HepG2 (cell line): ENCODE results near the gene EFCAB8. TPM values are rescaled to one million over a fixed set of nuclear protein-coding genes. Genes with fewer than 3 reads are reported as not detected.

Experiments
- ASH2L ChIP-seq: fragments of 300-600, 200-600 bp; sonication (generic); IDR thresholded peaks from 2 replicates; pipeline ENCODE4 v1.7.0; 2017; ENCODE audit warnings: low read depth, mild to moderate bottlenecking, moderate library complexity, mixed read lengths, low read length; ENCODE audit not compliant: insufficient read length
- FOXK2 ChIP-seq: fragments of 450-650 bp; IDR thresholded peaks from 2 replicates; pipeline ENCODE4 v1.6.1; 2016
- HOXA7 ChIP-seq: sonication (generic); formaldehyde crosslinking; IDR thresholded peaks from 2 replicates; pipeline ENCODE4 v1.8.1; 2022; ENCODE audit warnings: mild to moderate bottlenecking, missing genetic modification reagents, moderate library complexity
- MXI1 ChIP-seq: IDR thresholded peaks from 3 replicates; pipeline ENCODE4 v1.6.1; 2012; ENCODE audit warnings: low read depth, low read length, inconsistent platforms, borderline replicate concordance
- SNRNP70 ChIP-seq: fragments of 200-400 bp; formaldehyde crosslinking; IDR thresholded peaks from 2 replicates; pipeline ENCODE4 v1.6.1; 2017; ENCODE audit warnings: mild to moderate bottlenecking, low read depth, low read length, moderate library complexity
- TEAD3 ChIP-seq: optimal IDR thresholded peaks from 2 replicates; pipeline ENCODE3; 2016; ENCODE audit warnings: borderline replicate concordance
- ZC3H4 ChIP-seq: sonication (generic); formaldehyde crosslinking; IDR thresholded peaks from 2 replicates; pipeline ENCODE4 v1.4.0; 2020; ENCODE audit warnings: missing genetic modification reagents, borderline replicate concordance
- ZFP41 ChIP-seq: sonication (generic); formaldehyde crosslinking; IDR thresholded peaks from 2 replicates; pipeline ENCODE4 v1.4.0; 2020; ENCODE audit warnings: mild to moderate bottlenecking, missing genetic modification reagents, borderline replicate concordance
- ZNF256 ChIP-seq: sonication (generic); formaldehyde crosslinking; conservative IDR thresholded peaks from 2 replicates; pipeline ENCODE4 v1.4.0; 2020; ENCODE audit warnings: missing genetic modification reagents
- ZNF282 ChIP-seq: fragments of 450-650 bp; IDR thresholded peaks from 2 replicates; pipeline ENCODE4 v1.6.1; 2018; ENCODE audit not compliant: partially characterized antibody
- ZNF432 ChIP-seq: sonication (generic); formaldehyde crosslinking; IDR thresholded peaks from 2 replicates; pipeline ENCODE4 v1.5.0; 2020; ENCODE audit warnings: missing genetic modification reagents, mild to moderate bottlenecking, borderline replicate concordance
- ZSCAN22 ChIP-seq: sonication (generic); formaldehyde crosslinking; IDR thresholded peaks from 2 replicates; pipeline ENCODE4 v1.4.0; 2020; ENCODE audit warnings: mild to moderate bottlenecking, missing genetic modification reagents
- ZSCAN31 ChIP-seq: sonication (generic); formaldehyde crosslinking; IDR thresholded peaks from 2 replicates; pipeline ENCODE4 v1.5.0; 2020; ENCODE audit warnings: low read depth, mild to moderate bottlenecking, missing genetic modification reagents
- polyA plus RNA-seq, 8 experiments: library from polyadenylated mRNA; depleted of rRNA in 3 of 8; stranded (reverse) in 7 of 8; unstranded in 1 of 8; fragments of >200 nt; fragmentation: Illumina TruSeq in 4 of 8; extraction: Trizol in 4 of 8; gene quantifications; 2 replicates each; pipeline versions ENCODE4 v1.2.1 to v1.2.3, GENCODE V29; 2011 to 2016; ENCODE audit warnings: low read depth in 4 of 8, missing spikeins in 1 of 8, mixed read lengths in 1 of 8; ENCODE audit not compliant: insufficient read depth in 1 of 8
- total RNA-seq, 5 experiments: library from RNA; depleted of rRNA; stranded (reverse); fragments of >200 nt; fragmentation: Illumina TruSeq; extraction: Trizol; gene quantifications; 2 replicates each; pipeline ENCODE4 v1.2.3, GENCODE V29; 2016; ENCODE audit warnings: low read depth in 1 of 5
- TF ChIP-seq, protein P1 (sequence below): sonication (generic); formaldehyde crosslinking; IDR thresholded peaks from 2 replicates; pipeline ENCODE4 v1.4.0; 2020; ENCODE audit warnings: missing genetic modification reagents, borderline replicate concordance
- TF ChIP-seq, protein P2 (sequence below), 2 experiments: sonication (generic) in 1 of 2; formaldehyde crosslinking in 1 of 2; IDR thresholded peaks; 2 replicates each; pipeline versions ENCODE4 v1.4.0 to v1.6.1; 2016 to 2020; ENCODE audit warnings: borderline replicate concordance in 1 of 2, low read depth in 1 of 2, mild to moderate bottlenecking in 1 of 2, missing genetic modification reagents in 1 of 2

Gene EFCAB8
- total and polyA plus RNA-seq, 2 of the 13 experiments (the other 11 are each of a cell fraction or from before 2014, with no cell fraction given), result 0.15 to 0.22 TPM

DNA sequence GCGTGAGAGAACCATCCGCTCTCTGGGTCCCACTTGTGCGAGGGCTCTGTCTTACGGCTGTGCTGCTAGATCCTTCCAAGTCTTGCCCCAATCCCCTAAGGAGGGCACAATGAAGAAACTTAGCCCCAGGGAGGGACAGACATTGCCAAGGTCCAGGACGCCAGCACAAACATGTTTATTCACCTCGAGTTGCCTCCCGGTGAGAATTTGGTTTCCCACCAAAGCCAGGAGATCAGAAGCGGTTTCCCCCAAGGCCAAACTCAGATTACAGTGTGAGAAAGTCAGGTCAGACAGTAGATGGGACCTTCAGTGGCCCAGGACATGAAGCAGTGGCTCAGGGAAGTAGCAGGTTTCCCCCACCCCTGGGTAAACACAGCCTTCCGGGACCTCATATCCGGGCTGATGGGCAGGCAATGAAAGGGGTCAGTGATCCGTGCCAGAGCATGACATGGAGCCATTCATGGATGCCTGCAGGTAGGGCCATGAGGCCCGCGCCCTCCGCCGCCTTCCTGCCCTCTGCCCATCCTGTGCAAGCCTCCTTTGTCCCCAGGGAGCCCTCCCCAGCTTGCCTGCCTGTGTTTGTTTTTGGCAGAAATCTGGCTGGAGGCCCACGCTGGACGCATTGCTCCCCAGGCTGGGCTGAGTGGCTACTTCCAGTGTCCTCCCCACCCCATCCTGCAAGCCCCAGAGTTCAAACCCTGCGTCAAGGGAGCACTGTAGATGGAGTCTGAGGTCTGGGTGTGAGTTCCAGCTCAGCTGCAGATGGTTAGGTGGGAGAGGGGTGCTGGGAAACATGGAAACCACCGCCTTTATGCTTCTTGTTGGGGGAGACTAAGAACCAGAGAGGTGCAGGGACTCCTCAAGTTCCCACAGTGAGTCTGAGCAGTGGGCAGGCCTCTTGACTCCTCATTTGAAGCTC is 150.8 kb downstream of the EFCAB8 start (continued):
- TF ChIP-seq MXI1 (peak; percentile 80; the same call in 1 of the 3 replicates), ZSCAN22 (CRISPR knock-in tag) (peak; percentile 88; the same call in 1 of the 2 replicates), ASH2L (peak; percentile 81), TEAD3 (CRISPR knock-in tag) (peak; percentile 93), ZNF282 (no peak), FOXK2 (no peak; the same call in 1 of the 2 replicates), HOXA7 (CRISPR knock-in tag) (no peak), ZNF256 (CRISPR knock-in tag) (peak; percentile 68; the same call in 1 of the 2 replicates), ZSCAN31 (CRISPR knock-in tag) (peak; percentile 86; the same call in 1 of the 2 replicates), ZNF432 (CRISPR knock-in tag) (no peak; the same call in 1 of the 2 replicates), SNRNP70 (no peak), ZC3H4 (CRISPR knock-in tag) (peak; percentile 40; the same call in 1 of the 2 replicates), ZFP41 (peak; percentile 98)
- TF ChIP-seq, protein P1, sequence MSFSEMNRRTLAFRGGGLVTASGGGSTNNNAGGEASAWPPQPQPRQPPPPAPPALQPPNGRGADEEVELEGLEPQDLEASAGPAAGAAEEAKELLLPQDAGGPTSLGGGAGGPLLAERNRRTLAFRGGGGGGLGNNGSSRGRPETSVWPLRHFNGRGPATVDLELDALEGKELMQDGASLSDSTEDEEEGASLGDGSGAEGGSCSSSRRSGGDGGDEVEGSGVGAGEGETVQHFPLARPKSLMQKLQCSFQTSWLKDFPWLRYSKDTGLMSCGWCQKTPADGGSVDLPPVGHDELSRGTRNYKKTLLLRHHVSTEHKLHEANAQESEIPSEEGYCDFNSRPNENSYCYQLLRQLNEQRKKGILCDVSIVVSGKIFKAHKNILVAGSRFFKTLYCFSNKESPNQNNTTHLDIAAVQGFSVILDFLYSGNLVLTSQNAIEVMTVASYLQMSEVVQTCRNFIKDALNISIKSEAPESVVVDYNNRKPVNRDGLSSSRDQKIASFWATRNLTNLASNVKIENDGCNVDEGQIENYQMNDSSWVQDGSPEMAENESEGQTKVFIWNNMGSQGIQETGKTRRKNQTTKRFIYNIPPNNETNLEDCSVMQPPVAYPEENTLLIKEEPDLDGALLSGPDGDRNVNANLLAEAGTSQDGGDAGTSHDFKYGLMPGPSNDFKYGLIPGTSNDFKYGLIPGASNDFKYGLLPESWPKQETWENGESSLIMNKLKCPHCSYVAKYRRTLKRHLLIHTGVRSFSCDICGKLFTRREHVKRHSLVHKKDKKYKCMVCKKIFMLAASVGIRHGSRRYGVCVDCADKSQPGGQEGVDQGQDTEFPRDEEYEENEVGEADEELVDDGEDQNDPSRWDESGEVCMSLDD (CRISPR knock-in tag), result peak; percentile 81; the same call in 1 of the 2 replicates
- TF ChIP-seq, protein P2, sequence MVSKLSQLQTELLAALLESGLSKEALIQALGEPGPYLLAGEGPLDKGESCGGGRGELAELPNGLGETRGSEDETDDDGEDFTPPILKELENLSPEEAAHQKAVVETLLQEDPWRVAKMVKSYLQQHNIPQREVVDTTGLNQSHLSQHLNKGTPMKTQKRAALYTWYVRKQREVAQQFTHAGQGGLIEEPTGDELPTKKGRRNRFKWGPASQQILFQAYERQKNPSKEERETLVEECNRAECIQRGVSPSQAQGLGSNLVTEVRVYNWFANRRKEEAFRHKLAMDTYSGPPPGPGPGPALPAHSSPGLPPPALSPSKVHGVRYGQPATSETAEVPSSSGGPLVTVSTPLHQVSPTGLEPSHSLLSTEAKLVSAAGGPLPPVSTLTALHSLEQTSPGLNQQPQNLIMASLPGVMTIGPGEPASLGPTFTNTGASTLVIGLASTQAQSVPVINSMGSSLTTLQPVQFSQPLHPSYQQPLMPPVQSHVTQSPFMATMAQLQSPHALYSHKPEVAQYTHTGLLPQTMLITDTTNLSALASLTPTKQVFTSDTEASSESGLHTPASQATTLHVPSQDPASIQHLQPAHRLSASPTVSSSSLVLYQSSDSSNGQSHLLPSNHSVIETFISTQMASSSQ (IDR thresholded peaks at IDR 0.05; ENCODE audit: low read depth), result peak; percentile 79; the same call in 1 of the 2 replicates
- TF ChIP-seq, protein P2 (CRISPR knock-in tag; IDR thresholded peaks at IDR 0.05; ENCODE audit: borderline replicate concordance), result peak; percentile 98
